Measurements from ENCODE around the gene GAREM1. TPM values are rescaled to one million over a fixed set of nuclear protein-coding genes. Genes with fewer than 3 reads are reported as not detected.

GAREM1 gene
- total RNA-seq, 4 donors from 2014 or later = 42.9 to 70.8 (median 52.6) TPM

DNA sequence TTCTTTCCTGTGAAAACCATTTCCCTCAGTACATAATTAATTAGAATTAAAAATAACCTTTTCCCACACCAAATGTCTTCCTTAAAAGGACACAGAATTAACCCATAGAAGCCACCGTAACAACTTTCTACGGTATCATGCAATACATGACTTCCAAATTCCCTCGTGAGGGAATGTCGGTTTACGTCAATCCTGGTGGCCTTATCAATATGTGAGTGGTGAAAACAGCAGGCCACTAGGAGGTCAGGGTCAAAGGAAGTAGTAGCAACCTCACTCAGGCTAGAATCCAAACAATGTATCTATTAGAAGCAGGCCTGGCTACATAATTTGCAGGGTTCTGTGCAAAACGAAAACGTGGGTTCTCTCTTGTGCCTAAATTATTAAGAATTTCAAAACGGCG, 112.2 kb downstream of the GAREM1 start:
- WGBS = 94% methylated on average over 9 of the region's 9 CpGs
- no peaks in the 10 kb centered on the region for H3K9me3 ChIP-seq
- no peak for TF ChIP-seq EP300 (IDR thresholded peaks at IDR 0.05)
- TF ChIP-seq POLR2AphosphoS5 (IDR thresholded peaks at IDR 0.05) = no peak
- no peak for TF ChIP-seq POLR2A (IDR thresholded peaks at IDR 0.05)
- TF ChIP-seq CTCF (IDR thresholded peaks at IDR 0.05) = no peak
- no peaks in the 10 kb centered on the region for H3K36me3 ChIP-seq
- no peak for DNase-seq (ENCODE audit: low spot score in 2 of 2)
- no peak overlapping the region for H3K4me3 ChIP-seq
- H3K27ac ChIP-seq = no peak overlapping the region
- peaks cover 16% of the 10 kb centered on the region for H3K4me1 ChIP-seq
- H3K27me3 ChIP-seq = no peaks in the 10 kb centered on the region

DNA sequence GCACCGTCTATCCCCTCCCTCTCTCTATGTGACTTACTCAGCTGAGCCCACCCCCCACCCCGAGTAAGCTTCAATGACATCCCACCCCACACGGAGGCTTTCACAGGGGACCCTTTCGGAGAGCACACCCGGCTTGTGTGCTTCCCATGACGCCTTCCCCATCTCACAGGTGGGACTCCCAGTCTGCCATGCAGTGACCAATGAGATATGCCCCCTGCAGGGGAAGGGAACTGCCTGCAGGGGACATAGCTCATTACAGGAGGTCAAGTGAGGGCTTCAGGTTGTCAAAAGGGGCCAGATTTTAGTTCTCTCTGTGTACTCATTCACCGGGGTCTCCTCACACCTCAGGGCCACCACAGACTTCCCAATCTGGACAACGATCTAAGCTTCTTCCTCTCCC, 112.6 kb downstream of the GAREM1 start:
- WGBS = 85% methylated on average over 8 of the region's 8 CpGs
- no peak for DNase-seq (ENCODE audit: low spot score in 2 of 2)
- Histone ChIP-seq H3K9me3 (no peaks in the 10 kb centered on the region), H3K27ac (no peak overlapping the region), H3K36me3 (no peaks in the 10 kb centered on the region), H3K4me1 (peaks cover 16% of the 10 kb centered on the region), H3K4me3 (no peak overlapping the region), H3K27me3 (no peaks in the 10 kb centered on the region)
- TF ChIP-seq CTCF (IDR thresholded peaks at IDR 0.05) (no peak), POLR2AphosphoS5 (IDR thresholded peaks at IDR 0.05) (no peak), POLR2A (IDR thresholded peaks at IDR 0.05) (no peak), EP300 (IDR thresholded peaks at IDR 0.05) (no peak)

DNA sequence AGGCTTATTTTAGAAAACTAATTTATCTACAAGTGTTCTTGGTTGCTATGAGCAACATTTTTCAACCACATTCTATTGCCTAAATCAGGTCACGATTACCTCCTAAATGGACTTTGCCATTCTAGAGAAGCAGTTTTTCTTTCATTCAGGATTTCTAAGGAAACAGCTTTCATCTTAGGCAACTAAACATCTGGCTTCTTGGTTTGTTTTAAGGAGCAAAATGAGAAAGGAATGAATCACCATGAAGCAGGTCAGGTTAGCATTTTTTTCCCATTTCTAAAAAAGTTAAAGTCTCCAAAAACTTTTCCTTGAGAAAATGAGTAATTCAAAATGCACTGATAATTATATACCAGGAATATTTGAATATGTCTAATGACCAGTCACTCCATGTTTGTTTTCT, 114.8 kb downstream of the GAREM1 start:
- TF ChIP-seq POLR2A (IDR thresholded peaks at IDR 0.05) = no peak
- TF ChIP-seq CTCF (IDR thresholded peaks at IDR 0.05) = no peak
- no peak for TF ChIP-seq EP300 (IDR thresholded peaks at IDR 0.05)
- no peak for TF ChIP-seq POLR2AphosphoS5 (IDR thresholded peaks at IDR 0.05)
- Histone ChIP-seq H3K4me1 (peaks cover 5% of the 10 kb centered on the region), H3K36me3 (no peaks in the 10 kb centered on the region), H3K27me3 (no peaks in the 10 kb centered on the region), H3K9me3 (no peaks in the 10 kb centered on the region), H3K4me3 (no peak overlapping the region), H3K27ac (no peak overlapping the region)
- WGBS = 64% methylated on average over 1 of the region's 1 CpG
- DNase-seq (ENCODE audit: low spot score in 2 of 2) = no peak

- Histone ChIP-seq H3K27me3 (no peaks in the 10 kb centered on the region), H3K9me3 (no peaks in the 10 kb centered on the region), H3K4me3 (no peak overlapping the region), H3K36me3 (no peaks in the 10 kb centered on the region), H3K4me1 (peaks cover 18% of the 10 kb centered on the region), H3K27ac (no peak overlapping the region)
- 94% methylated on average over 5 of the region's 5 CpGs for WGBS
- no peak for DNase-seq (ENCODE audit: low spot score in 2 of 2)
- TF ChIP-seq POLR2AphosphoS5 (IDR thresholded peaks at IDR 0.05) = no peak
- TF ChIP-seq EP300 (IDR thresholded peaks at IDR 0.05) = no peak
- TF ChIP-seq POLR2A (IDR thresholded peaks at IDR 0.05) = no peak
- no peak for TF ChIP-seq CTCF (IDR thresholded peaks at IDR 0.05)
Measured at GRCh38 chr18:32354518-32354917, 116.2 kb downstream of the GAREM1 start.

GRCh38 chr18:32353257-32353656, 117.4 kb downstream of the GAREM1 start:
- no peak for TF ChIP-seq EP300 (IDR thresholded peaks at IDR 0.05)
- Histone ChIP-seq H3K27ac (no peak overlapping the region), H3K36me3 (no peaks in the 10 kb centered on the region), H3K9me3 (no peaks in the 10 kb centered on the region), H3K4me1 (peaks cover 20% of the 10 kb centered on the region), H3K4me3 (no peak overlapping the region), H3K27me3 (no peaks in the 10 kb centered on the region)
- DNase-seq (ENCODE audit: low spot score in 2 of 2) = no peak
- WGBS = 94% methylated on average over 1 of the region's 1 CpG

DNA sequence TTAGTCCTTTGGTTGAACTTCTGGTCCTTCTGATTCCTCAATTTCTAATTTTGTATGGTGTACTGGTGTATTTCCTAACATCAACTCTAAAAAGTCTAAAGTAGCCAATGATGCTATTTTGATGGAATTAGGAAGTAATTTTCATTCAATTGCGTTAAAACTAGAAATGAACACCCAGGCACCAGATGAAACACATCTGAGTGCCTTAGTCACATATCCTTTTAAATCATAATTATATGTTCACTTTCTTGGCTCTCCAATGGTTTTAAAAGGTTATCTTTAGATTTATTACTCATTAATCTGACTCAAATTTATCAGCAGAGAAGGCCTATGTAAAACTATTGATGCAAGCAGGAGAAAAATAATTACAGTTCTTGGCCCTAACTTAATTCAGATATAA, 119.7 kb downstream of the GAREM1 start:
- DNase-seq (ENCODE audit: low spot score in 2 of 2) = no peak
- Histone ChIP-seq H3K36me3 (no peaks in the 10 kb centered on the region), H3K27ac (peak overlapping the region; percentile 38), H3K27me3 (no peaks in the 10 kb centered on the region), H3K9me3 (no peaks in the 10 kb centered on the region), H3K4me1 (peaks cover 20% of the 10 kb centered on the region), H3K4me3 (no peak overlapping the region)
- 36% methylated on average over 1 of the region's 1 CpG for WGBS
- TF ChIP-seq POLR2AphosphoS5 (IDR thresholded peaks at IDR 0.05) (no peak), CTCF (IDR thresholded peaks at IDR 0.05) (no peak), EP300 (IDR thresholded peaks at IDR 0.05) (no peak), POLR2A (IDR thresholded peaks at IDR 0.05) (no peak)
